Measurements from ENCODE around the gene ALKBH2.

The ALKBH2 gene

GRCh38 chr12:109113661-109114321, 20.5 kb upstream of the ALKBH2 start:
- no peak for DNase-seq

- no peak for DNase-seq
Observed at GRCh38 chr12:109112720-109113465, 19.6 kb upstream of the ALKBH2 start.

GRCh38 chr12:109110988-109111495, 17.8 kb upstream of the ALKBH2 start:
- DNase-seq = peak; percentile 88

- DNase-seq = no peak
Observed at GRCh38 chr12:109109746-109110350, 16.6 kb upstream of the ALKBH2 start.

GRCh38 chr12:109105176-109105575, 11.9 kb upstream of the ALKBH2 start:
- no peak for DNase-seq

GRCh38 chr12:109102491-109102890, 9.2 kb upstream of the ALKBH2 start:
- DNase-seq = no peak

- no peak for DNase-seq
Observed at GRCh38 chr12:109100741-109101140, 7.5 kb upstream of the ALKBH2 start.

- no peak for DNase-seq
Observed at GRCh38 chr12:109099431-109100020, 6.3 kb upstream of the ALKBH2 start.

GRCh38 chr12:109098651-109099050, 5.4 kb upstream of the ALKBH2 start:
- DNase-seq = no peak

- peak; percentile 52 for DNase-seq
Observed at GRCh38 chr12:109098183-109098604, 4.9 kb upstream of the ALKBH2 start.

GRCh38 chr12:109097435-109098182, 4.3 kb upstream of the ALKBH2 start, which contains the start of gene UNG:
Gene UNG (plus strand): TSS chr12:109097597. CDS start chr12:109097680, 83 bp downstream.
- DNase-seq = peak; percentile 98

GRCh38 chr12:109097140-109097434, 3.8 kb upstream of the ALKBH2 start:
- DNase-seq = no peak

- no peak for DNase-seq
Observed at GRCh38 chr12:109092497-109093021, 713 bp downstream of the ALKBH2 start.

- no peak for DNase-seq
Observed at GRCh38 chr12:109089683-109090082, 3.6 kb downstream of the ALKBH2 start.

- DNase-seq = no peak
Observed at GRCh38 chr12:109088818-109089217, 4.5 kb downstream of the ALKBH2 start.

GRCh38 chr12:109087250-109087649, 6.0 kb downstream of the ALKBH2 start:
- DNase-seq = no peak

- no peak for DNase-seq
Observed at GRCh38 chr12:109085590-109085989, 7.7 kb downstream of the ALKBH2 start.

GRCh38 chr12:109084425-109084824, 8.8 kb downstream of the ALKBH2 start:
- no peak for DNase-seq

- DNase-seq = no peak
Observed at GRCh38 chr12:109082751-109083150, 10.5 kb downstream of the ALKBH2 start.

- no peak for DNase-seq
Observed at GRCh38 chr12:109074866-109075265, 18.4 kb downstream of the ALKBH2 start.

- DNase-seq = no peak
Observed at GRCh38 chr12:109069307-109070271, 23.7 kb downstream of the ALKBH2 start.

All from NCI-H1105 (cell line).